ENCODE results near the gene NEMP1.
A peak's percentile ranks its signal among the peaks of the same experiment; 100 is the strongest.

Gene NEMP1

DNA sequence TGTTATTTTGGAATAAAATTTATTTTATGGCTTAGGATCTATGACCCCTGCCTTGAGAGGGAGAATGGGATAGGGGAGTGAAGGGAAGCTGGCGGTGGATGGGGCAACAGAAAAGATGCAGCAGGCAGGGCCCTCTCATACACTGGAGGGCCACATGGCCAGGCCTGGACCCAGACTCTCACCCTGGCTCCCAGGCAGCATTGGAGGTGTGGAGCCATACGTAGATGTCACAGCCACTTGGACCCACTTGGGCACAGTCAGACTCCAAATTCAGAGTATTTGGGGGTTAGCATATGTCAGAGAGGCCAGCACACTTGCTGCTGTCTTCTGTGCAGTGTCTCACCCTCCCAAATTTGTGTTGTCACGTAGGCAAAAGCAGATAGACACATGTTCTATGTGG lies 16.8 kb upstream of the NEMP1 start:
- CTCF ChIA-PET: interaction anchor here (2.5 kb wide), 1 partner anchor 16 kb away, joined by 11 read pairs; the partner anchor contains the start of gene STAT6
- peak overlapping the region; percentile 100 for H3K27ac ChIP-seq
- TF ChIP-seq, protein P1, sequence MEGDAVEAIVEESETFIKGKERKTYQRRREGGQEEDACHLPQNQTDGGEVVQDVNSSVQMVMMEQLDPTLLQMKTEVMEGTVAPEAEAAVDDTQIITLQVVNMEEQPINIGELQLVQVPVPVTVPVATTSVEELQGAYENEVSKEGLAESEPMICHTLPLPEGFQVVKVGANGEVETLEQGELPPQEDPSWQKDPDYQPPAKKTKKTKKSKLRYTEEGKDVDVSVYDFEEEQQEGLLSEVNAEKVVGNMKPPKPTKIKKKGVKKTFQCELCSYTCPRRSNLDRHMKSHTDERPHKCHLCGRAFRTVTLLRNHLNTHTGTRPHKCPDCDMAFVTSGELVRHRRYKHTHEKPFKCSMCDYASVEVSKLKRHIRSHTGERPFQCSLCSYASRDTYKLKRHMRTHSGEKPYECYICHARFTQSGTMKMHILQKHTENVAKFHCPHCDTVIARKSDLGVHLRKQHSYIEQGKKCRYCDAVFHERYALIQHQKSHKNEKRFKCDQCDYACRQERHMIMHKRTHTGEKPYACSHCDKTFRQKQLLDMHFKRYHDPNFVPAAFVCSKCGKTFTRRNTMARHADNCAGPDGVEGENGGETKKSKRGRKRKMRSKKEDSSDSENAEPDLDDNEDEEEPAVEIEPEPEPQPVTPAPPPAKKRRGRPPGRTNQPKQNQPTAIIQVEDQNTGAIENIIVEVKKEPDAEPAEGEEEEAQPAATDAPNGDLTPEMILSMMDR (conservative IDR thresholded peaks at IDR 0.05; ENCODE audit: low read depth): no peak
- no peak for DNase-seq (ENCODE audit: low spot score)
- POLR2A ChIA-PET (ENCODE audit: low non-redundant PET): interaction anchor here (1.4 to 2.4 kb wide), 2 partner anchors 9 to 16 kb away, joined by 3 to 10 read pairs; partner anchors contain the start of gene STAT6

DNA sequence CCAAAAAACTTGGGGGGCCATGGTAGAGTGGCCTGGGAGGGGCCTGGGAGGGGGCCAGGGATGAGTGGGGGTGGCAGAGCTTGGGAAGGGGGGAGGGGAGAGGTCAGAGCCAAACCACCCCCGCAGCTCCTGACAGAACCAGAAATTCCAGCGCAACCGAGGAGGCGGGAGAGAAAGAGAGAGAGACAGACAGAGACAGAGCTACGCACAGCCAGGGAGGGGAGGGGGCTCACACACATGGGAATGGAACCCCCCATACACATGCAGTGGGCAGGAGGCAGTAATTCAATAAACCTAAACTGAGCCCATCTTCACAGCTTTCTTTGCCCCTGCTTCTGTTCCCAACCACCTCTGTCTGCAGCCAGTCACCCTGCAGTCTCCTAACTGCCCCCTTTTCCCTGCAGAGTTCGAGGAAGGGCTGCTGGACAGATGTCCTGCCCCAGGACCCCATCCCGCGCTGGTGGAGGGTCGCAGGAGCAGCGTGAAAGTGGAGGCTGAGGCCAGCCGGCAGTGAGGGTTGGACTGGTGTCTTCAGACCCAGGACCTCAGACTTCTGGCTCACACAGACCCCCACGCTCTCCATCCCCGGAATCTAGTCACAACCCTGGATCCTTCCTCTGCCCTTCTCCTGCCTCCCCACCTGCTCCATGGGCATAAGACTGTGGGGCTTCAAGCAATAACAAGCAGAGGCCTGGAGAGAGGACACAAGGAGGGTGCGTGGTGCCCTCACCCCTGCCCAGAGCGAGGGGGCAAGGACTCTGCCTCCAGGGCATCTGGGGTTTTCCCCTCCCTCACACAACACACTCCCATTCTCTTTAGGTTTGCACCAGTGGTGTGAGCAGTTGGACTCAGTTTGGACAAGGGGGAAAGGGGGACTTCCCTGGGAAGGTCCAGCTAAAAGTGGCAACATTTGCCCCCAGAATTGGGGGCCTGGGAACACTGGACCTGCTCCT lies 15.9 kb upstream of the NEMP1 start:
- DNase-seq (ENCODE audit: low spot score): no peak
- POLR2A ChIA-PET (ENCODE audit: low non-redundant PET): interaction anchor here (0.6 to 1.3 kb wide), 4 partner anchors 17 to 327 kb away, joined by 3 to 15 read pairs (median 3); partner anchors contain the start of gene STAT6
- TF ChIP-seq, protein P1 (conservative IDR thresholded peaks at IDR 0.05; ENCODE audit: low read depth): no peak
- peak overlapping the region; percentile 100 for H3K27ac ChIP-seq
- CTCF ChIA-PET: interaction anchor here (0.5 to 2.5 kb wide), 3 partner anchors 17 to 29 kb away, joined by 5 to 11 read pairs (median 10); partner anchors contain the start of gene STAT6

DNA sequence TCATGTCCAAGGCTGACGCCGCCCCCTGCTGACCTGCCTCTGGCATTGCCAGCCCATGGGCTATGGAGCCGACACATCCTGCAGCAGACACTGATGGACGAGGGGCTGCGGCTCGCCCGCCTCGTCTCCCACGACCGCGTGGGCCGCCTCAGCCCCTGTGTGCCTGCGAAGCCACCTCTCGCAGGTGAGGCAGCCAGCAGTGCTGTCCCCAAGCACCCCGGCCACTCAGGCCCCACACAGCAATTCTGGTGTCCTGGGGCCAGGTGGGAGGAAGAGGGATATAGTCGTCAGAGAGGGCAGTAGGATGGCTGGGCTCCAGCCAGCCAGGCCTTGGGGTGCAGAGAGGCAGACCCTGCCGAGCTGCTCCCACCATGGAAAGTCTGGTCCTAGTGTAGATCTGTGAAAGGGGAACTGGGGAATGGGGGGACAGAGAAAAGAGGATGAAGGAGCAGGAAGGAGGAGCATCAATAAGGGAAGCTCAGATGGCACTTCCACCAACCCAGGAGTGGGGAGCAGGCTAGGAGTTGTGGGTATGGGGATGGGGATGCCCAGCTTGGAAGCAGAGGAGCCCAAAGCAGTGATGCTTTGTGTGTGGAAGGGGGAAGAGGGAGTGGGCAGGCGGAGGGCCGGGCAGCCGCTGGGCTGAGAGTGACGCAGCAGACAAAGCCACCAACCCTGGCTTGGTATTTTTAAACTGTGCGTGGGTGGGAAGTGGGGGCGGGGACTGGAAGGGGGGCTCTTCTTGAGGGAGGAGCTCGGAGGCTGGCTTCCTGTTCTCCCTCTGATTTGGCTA lies 15.0 kb upstream of the NEMP1 start:
- TF ChIP-seq, protein P1 (conservative IDR thresholded peaks at IDR 0.05; ENCODE audit: low read depth): no peak
- ChIA-PET CTCF (interaction anchor here (0.5 to 2.4 kb wide), 2 partner anchors 24 to 28 kb away, joined by 5 to 10 read pairs; no protein-coding TSS in a partner anchor), POLR2A (ENCODE audit: low non-redundant PET) (interaction anchor here (0.6 to 1.3 kb wide), 4 partner anchors 17 to 327 kb away, joined by 3 to 15 read pairs (median 3); partner anchors contain the start of gene STAT6)
- H3K27ac ChIP-seq: peak overlapping the region; percentile 100
- peak; percentile 83 for DNase-seq (ENCODE audit: low spot score)

DNA sequence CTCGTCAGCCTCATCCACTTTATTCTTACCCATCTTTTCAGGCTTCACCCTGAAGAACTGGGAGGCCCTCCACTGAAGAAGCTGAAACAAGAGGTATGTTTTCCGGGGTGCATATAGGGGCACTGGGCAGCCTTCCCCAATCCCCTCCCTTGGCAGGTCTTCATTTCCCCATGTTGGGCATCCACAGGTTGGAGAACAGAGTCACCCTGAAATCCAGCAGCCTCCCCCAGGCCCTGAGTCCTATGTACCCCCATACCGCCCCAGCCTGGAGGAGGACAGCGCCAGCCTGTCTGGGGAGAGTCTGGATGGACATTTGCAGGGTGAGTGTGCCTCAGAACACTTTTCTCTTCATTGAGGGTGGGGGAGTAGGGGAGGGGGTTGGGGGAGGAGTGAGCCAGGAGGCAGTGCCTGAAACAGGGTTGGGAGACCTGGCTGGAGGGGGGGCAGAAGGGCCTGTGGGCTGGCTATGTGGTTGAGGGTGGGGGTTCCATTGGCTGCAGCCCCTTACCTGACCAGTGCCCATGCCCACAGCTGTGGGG lies 14.4 kb upstream of the NEMP1 start:
- CTCF ChIA-PET: interaction anchor here (2.4 kb wide), 1 partner anchor 23 kb away, joined by 10 read pairs; no protein-coding TSS in a partner anchor
- DNase-seq (ENCODE audit: low spot score): no peak
- TF ChIP-seq, protein P1 (conservative IDR thresholded peaks at IDR 0.05; ENCODE audit: low read depth): no peak
- peak overlapping the region; percentile 100 for H3K27ac ChIP-seq
- POLR2A ChIA-PET (ENCODE audit: low non-redundant PET): interaction anchor here (0.9 to 1.3 kb wide), 2 partner anchors 18 to 22 kb away, joined by 3 to 15 read pairs; partner anchors contain the start of gene STAT6

DNA sequence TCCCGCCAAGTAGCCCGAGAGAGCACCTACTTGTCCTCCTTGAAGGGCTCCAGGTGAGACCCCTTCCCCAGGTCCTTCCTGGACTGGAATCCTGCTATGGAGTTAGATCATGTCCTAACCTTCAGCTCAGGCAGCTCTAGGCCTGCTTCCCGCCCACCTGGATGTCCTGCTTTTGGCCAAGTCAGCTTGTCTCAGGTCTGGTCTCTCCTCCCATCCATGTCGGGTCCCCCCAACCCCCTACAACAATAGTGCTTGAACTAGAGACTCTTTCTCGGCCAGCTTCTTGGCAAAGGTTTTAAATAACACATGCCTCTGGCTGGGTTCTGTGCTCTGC lies 13.9 kb upstream of the NEMP1 start:
- H3K27ac ChIP-seq: peak overlapping the region; percentile 100
- ChIA-PET POLR2A (ENCODE audit: low non-redundant PET) (interaction anchor here (0.6 to 3.0 kb wide), 2 partner anchors 15 to 19 kb away, joined by 7 to 11 read pairs; partner anchors contain the start of gene STAT6), CTCF (interaction anchor here (0.5 to 2.4 kb wide), 3 partner anchors 19 to 29 kb away, joined by 3 to 10 read pairs (median 3); no protein-coding TSS in a partner anchor)
- no peak for DNase-seq (ENCODE audit: low spot score)
- TF ChIP-seq, protein P1 (conservative IDR thresholded peaks at IDR 0.05; ENCODE audit: low read depth): no peak

Data from RWPE1 (cell line).